Measurements from ENCODE around the gene TERT.
"Not testable (repeated sequence)": the region's sequence is repeated elsewhere in the genome, so short reads cannot be mapped to it uniquely, and the experiment has no call there.

The TERT gene

GRCh38 chr5:1240496-1241260 lies 54.2 kb downstream of the TERT start:
- no peak for DNase-seq (ENCODE audit: low read depth in 2 of 2)

GRCh38 chr5:1239505-1240251 lies 55.2 kb downstream of the TERT start:
- no peak for DNase-seq (ENCODE audit: low read depth in 2 of 2)

- no peak for DNase-seq (ENCODE audit: low read depth in 2 of 2)
These were observed 59.0 kb downstream of the TERT start for GRCh38 chr5:1235838-1236237.

- no peak for DNase-seq (ENCODE audit: low read depth in 2 of 2)
These were observed 59.5 kb downstream of the TERT start for GRCh38 chr5:1235379-1235778.

GRCh38 chr5:1232780-1233179 lies 62.1 kb downstream of the TERT start:
- DNase-seq (ENCODE audit: low read depth in 2 of 2) = no peak

- no peak for DNase-seq (ENCODE audit: low read depth in 2 of 2)
These were observed 63.4 kb downstream of the TERT start for GRCh38 chr5:1231354-1231905.

- DNase-seq (ENCODE audit: low read depth in 2 of 2) = no peak
These were observed 64.3 kb downstream of the TERT start for GRCh38 chr5:1230551-1230950.

GRCh38 chr5:1229822-1230221 lies 65.0 kb downstream of the TERT start:
- DNase-seq (ENCODE audit: low read depth in 2 of 2) = no peak

GRCh38 chr5:1229023-1229422 lies 65.8 kb downstream of the TERT start:
- DNase-seq (ENCODE audit: low read depth in 2 of 2) = not testable (repeated sequence)

- DNase-seq (ENCODE audit: low read depth in 2 of 2) = no peak
These were observed 66.7 kb downstream of the TERT start for GRCh38 chr5:1228120-1228519.

- DNase-seq (ENCODE audit: low read depth in 2 of 2) = no peak
These were observed 67.2 kb downstream of the TERT start for GRCh38 chr5:1227667-1228066.

GRCh38 chr5:1226839-1227581 lies 67.9 kb downstream of the TERT start:
- no peak for DNase-seq (ENCODE audit: low read depth in 2 of 2)

GRCh38 chr5:1226231-1226630 lies 68.6 kb downstream of the TERT start:
- no peak for DNase-seq (ENCODE audit: low read depth in 2 of 2)

- no peak for DNase-seq (ENCODE audit: low read depth in 2 of 2)
These were observed 69.8 kb downstream of the TERT start, which contains the start of gene SLC6A18 for GRCh38 chr5:1225081-1225480. Gene SLC6A18 (plus strand): TSS chr5:1225381. CDS start chr5:1225478, 97 bp downstream.

GRCh38 chr5:1224631-1225030 lies 70.2 kb downstream of the TERT start:
- DNase-seq (ENCODE audit: low read depth in 2 of 2) = no peak

- no peak for DNase-seq (ENCODE audit: low read depth in 2 of 2)
These were observed 71.6 kb downstream of the TERT start for GRCh38 chr5:1223278-1223670.

- no peak for DNase-seq (ENCODE audit: low read depth in 2 of 2)
These were observed 72.1 kb downstream of the TERT start for GRCh38 chr5:1222621-1223277.

- DNase-seq (ENCODE audit: low read depth in 2 of 2) = no peak
These were observed 72.7 kb downstream of the TERT start for GRCh38 chr5:1222147-1222546.

GRCh38 chr5:1221721-1222120 lies 73.1 kb downstream of the TERT start:
- DNase-seq (ENCODE audit: low read depth in 2 of 2) = no peak

- no peak for DNase-seq (ENCODE audit: low read depth in 2 of 2)
These were observed 74.0 kb downstream of the TERT start for GRCh38 chr5:1220831-1221230.

GRCh38 chr5:1220351-1220750 lies 74.5 kb downstream of the TERT start:
- DNase-seq (ENCODE audit: low read depth in 2 of 2) = no peak

GRCh38 chr5:1219768-1220100 lies 75.1 kb downstream of the TERT start:
- DNase-seq (ENCODE audit: low read depth in 2 of 2) = no peak

Measured in fibroblast of skin of left quadriceps (primary cell).